Body of pancreas (tissue), 4 donors: ENCODE results near the gene SERTAD1. TPM values are rescaled to one million over a fixed set of nuclear protein-coding genes. Genes with fewer than 3 reads are reported as not detected.
"Not testable (repeated sequence)": the region's sequence is repeated elsewhere in the genome, so short reads cannot be mapped to it uniquely, and the experiment has no call there.

ENCODE experiments used
- ATAC-seq: fragments of 150-250 bp; one replicate; pipeline ENCODE4 v1.9.1; 2016
- DNase-seq, 4 donors: peaks; one replicate each; pipeline ENCODE4 v3.0.0-alpha.2; 2019
- H3K27ac ChIP-seq, 4 donors: fragments of 200-600 bp; sonication (generic); 1 replicate in 3 of 4; 2 replicates in 1 of 4; pipeline versions ENCODE4 v1.5.1 to v1.6.1; 2016 to 2019; ENCODE audit warnings: mild to moderate bottlenecking in 1 of 4, mixed read lengths in 1 of 4, moderate library complexity in 1 of 4
- H3K27me3 ChIP-seq, 2 donors: fragments of 200-600 bp; sonication (generic); one replicate each; pipeline ENCODE4 v1.6.0; 2016; ENCODE audit warnings: mild to moderate bottlenecking in 1 of 2
- H3K36me3 ChIP-seq, 2 donors: fragments of 200-600 bp; sonication (generic); replicated peaks in 1 of 2; 2 replicates each; pipeline ENCODE4 v1.5.1; 2016; ENCODE audit warnings: low read depth in 2 of 2; ENCODE audit not compliant: insufficient read depth in 1 of 2
- H3K4me1 ChIP-seq: fragments of 200-600 bp; sonication (generic); one replicate; pipeline ENCODE4 v1.6.0; 2016
- H3K4me3 ChIP-seq, 2 donors: fragments of 200-600 bp; sonication (generic); 1 replicate in 1 of 2; 2 replicates in 1 of 2; pipeline ENCODE4 v1.5.1; 2016 to 2019
- H3K9me3 ChIP-seq, 3 donors: fragments of 200-600 bp; sonication (generic); 1 replicate in 2 of 3; 2 replicates in 1 of 3; pipeline ENCODE4 v1.5.1; 2016
- POLR2A ChIP-seq, 3 donors: fragments of 450-650 bp; IDR thresholded peaks; one replicate each; pipeline ENCODE4 v1.6.1; 2016; ENCODE audit warnings: antibody characterized with exemption in 3 of 3, mild to moderate bottlenecking in 2 of 3
- WGBS, 2 donors: methylation state at CpG; one replicate each; pipeline ENCODE4 v1.1.5; 2017; 5-methylcytosine and 5-hydroxymethylcytosine counted together
- intact Hi-C: fragments of 100-400 bp; cut with DNase I; formaldehyde crosslinking; loops from one replicate; pipeline ENCODE4 v1.15.1; 2023
- total RNA-seq, 2 donors: library from RNA; depleted of rRNA; stranded (reverse); fragments of >200 nt; gene quantifications; one replicate each; pipeline ENCODE4 v1.1.0, GENCODE V29; 2016
- TF ChIP-seq, protein P1 (sequence below), 7 experiments: fragments of 450-650 bp in 4 of 7; fragments of 200-600 bp in 3 of 7; sonication (generic) in 3 of 7; IDR thresholded peaks; one replicate each; pipeline ENCODE4 v1.5.1; 2016 to 2019; ENCODE audit warnings: antibody characterized with exemption in 7 of 7

SERTAD1 gene
- total RNA-seq, 2 donors from 2014 or later = 6.9 to 7.3 TPM

DNA sequence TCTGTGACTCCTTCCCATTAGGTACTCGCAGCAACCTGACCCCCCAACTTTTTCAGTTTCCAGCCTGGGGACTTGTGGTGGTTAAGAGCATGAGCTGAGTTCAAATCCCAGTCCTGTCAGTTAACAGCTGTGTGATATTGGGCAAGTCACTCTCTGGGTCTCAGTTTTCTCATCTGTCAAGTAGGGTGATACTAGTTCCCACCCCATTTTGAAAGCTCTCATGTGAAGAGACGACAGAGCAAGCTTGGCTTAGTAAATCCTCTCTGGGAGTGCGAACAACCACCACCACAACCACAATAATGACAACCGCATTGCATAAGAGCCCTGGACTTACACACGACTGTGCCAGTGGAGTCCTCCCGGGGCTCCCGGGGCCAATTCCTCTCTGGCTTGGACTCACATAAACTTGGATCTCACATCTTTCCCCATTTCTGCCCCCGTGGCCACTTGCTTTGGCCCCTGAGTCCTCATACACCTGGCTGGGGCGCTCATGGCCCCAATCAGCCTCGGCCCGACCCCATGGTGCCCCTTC is 39.3 kb upstream of the SERTAD1 start:
- no peaks in the 10 kb centered on the region for H3K9me3 ChIP-seq
- ATAC-seq = peak; percentile 8
- H3K27ac ChIP-seq = peak overlapping the region; percentile 86 to 95 (median 90)
- H3K4me3 ChIP-seq = peak overlapping the region; percentile 23 to 72
- peaks cover 30% of the 10 kb centered on the region for H3K4me1 ChIP-seq
- no peaks in the 10 kb centered on the region for H3K27me3 ChIP-seq
- intact Hi-C loops = no loop called here
- WGBS, 2 donors = 13 to 17% methylated on average over 8 to 11 of the region's 11 CpGs
- TF ChIP-seq, protein P1, sequence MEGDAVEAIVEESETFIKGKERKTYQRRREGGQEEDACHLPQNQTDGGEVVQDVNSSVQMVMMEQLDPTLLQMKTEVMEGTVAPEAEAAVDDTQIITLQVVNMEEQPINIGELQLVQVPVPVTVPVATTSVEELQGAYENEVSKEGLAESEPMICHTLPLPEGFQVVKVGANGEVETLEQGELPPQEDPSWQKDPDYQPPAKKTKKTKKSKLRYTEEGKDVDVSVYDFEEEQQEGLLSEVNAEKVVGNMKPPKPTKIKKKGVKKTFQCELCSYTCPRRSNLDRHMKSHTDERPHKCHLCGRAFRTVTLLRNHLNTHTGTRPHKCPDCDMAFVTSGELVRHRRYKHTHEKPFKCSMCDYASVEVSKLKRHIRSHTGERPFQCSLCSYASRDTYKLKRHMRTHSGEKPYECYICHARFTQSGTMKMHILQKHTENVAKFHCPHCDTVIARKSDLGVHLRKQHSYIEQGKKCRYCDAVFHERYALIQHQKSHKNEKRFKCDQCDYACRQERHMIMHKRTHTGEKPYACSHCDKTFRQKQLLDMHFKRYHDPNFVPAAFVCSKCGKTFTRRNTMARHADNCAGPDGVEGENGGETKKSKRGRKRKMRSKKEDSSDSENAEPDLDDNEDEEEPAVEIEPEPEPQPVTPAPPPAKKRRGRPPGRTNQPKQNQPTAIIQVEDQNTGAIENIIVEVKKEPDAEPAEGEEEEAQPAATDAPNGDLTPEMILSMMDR (IDR thresholded peaks at IDR 0.05) = no peak
- no peak for TF ChIP-seq POLR2A (IDR thresholded peaks at IDR 0.05)
- DNase-seq = peak in 1 of 4 donors; percentile 73
- no peaks in the 10 kb centered on the region for H3K36me3 ChIP-seq

DNA sequence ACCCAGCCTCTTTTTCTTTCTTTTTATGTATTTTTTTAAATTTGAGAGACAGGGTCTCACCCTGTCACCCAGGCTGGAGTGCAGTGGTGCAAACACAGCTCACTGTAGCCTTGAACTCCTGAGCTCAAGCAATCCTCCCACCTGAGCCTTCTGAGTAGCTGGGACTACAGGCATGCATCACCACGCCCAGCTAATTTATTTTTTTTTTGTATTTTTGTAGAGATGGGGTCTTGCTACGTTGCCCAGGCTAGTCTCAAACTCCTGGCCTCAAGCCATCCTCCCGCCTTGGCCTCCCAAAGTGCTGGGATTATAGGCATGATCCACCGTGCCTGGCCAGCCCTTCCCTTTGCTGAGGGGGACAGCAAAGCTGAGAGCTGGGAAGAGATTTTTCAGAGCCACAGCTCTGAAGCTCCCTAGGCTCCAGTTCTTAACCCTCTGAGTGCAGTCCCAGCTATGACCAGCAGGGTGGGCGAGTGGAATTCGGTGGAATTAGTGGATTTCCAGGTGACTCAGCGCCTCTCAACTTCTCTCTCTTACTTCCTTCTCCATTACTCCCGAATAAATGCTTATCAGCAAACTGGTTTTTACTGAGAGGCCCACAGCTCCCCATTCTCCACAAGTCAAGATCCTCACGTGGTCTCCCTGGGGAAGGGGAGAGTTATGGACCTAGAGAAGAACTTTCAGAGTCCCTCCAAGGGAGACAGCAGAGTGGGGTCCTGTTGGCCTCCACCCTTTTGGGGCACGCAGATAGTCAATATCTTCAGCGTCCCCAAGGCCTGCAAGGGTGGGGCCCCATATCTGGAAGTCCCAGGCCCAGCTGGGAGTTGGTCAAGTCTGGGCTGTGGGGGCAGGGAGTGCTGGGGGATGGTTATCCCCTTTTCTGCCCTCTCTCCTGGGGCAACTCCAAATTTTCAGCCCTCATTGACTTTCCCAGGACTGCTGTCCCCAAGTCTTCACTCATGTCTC is 38.5 kb upstream of the SERTAD1 start:
- TF ChIP-seq POLR2A (IDR thresholded peaks at IDR 0.05) = peak in 2 of 3 donors; percentile 19 to 30
- TF ChIP-seq, protein P1 (IDR thresholded peaks at IDR 0.05) = peak; percentile 78 to 97 (median 92)
- intact Hi-C loops = no loop called here
- WGBS, 2 donors = 6 to 25% methylated on average over 11 of the region's 11 CpGs
- DNase-seq = peak; percentile 90 to 94 (median 92)
- Histone ChIP-seq H3K9me3 (no peaks in the 10 kb centered on the region), H3K27me3 (no peaks in the 10 kb centered on the region), H3K4me1 (peaks cover 30% of the 10 kb centered on the region), H3K36me3 (no peaks in the 10 kb centered on the region), H3K27ac (peak overlapping the region; percentile 86 to 95 (median 90)), H3K4me3 (no peak overlapping the region)
- peak; percentile 58 for ATAC-seq

DNA sequence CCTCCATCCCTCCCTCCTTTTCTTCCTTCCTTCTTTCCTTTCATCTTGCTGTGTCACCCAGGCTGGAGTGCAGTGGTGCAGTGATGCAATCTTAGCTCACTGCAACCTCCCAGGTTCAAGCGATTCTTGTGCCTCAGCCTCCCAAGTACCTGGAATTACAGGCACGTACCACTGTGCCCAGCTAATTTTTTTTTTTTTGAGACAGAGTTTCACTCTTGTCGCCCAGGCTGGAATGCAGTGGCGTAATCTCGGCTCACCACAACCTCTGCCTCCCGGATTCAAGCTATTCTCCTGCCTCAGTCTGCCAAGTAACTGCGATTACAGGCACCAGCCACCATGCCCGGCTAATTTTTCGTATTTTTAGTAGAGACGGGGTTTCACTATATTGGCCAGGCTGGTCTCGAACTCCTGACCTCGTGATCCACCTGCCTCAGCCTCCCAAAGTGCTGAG is 37.8 kb upstream of the SERTAD1 start:
- H3K36me3 ChIP-seq, H3K27me3 ChIP-seq, H3K9me3 ChIP-seq, intact Hi-C loops, ATAC-seq, H3K4me3 ChIP-seq: not testable (repeated sequence)
- TF ChIP-seq POLR2A (IDR thresholded peaks at IDR 0.05) = peak in 1 of 3 donors; percentile 46
- WGBS, 2 donors = 63 to 70% methylated on average over 12 of the region's 12 CpGs
- Histone ChIP-seq H3K27ac (peak overlapping the region in 3 of 4 donors; percentile 90 to 95 (median 91)), H3K4me1 (peaks cover 30% of the 10 kb centered on the region)
- DNase-seq = peak; percentile 19 to 53 (median 22)

DNA sequence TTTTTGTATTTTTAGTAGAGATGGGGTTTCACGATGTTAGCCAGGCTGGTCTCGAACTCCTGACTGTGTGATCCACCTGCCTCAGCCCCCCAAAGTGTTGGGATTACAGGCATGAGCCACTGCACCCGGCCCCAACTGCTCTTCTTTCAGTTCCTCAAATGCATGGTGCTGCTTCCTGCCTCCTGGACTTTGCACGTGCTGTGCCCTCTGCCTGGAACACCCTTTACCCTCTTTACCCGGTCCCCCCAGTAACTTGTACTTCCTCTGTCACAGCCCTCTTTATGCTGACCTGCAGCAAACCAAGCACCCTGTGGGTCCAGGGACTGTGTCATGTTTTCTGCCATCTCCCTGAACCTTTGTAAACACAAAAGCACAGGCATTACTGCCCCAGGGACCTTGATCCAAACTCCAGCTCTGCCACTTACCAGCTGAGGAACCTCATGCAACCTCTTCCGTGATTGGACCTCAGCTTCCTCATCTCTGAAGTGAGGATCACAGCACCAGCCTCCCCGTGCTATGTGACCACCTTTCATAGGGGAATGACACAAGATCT is 36.0 kb upstream of the SERTAD1 start:
- Histone ChIP-seq H3K9me3 (no peaks in the 10 kb centered on the region), H3K27ac (peak overlapping the region in 1 of 4 donors; percentile 41), H3K27me3 (no peaks in the 10 kb centered on the region), H3K4me1 (peaks cover 25% of the 10 kb centered on the region), H3K4me3 (no peak overlapping the region), H3K36me3 (peaks cover 0 to 2% of the 10 kb centered on the region in 2 donors)
- intact Hi-C loops = no loop called here
- no peak for TF ChIP-seq POLR2A (IDR thresholded peaks at IDR 0.05)
- TF ChIP-seq, protein P1 (IDR thresholded peaks at IDR 0.05) = no peak
- DNase-seq = peak in 1 of 4 donors; percentile 63
- WGBS, 2 donors = 59 to 82% methylated on average over 7 of the region's 7 CpGs
- ATAC-seq = no peak

DNA sequence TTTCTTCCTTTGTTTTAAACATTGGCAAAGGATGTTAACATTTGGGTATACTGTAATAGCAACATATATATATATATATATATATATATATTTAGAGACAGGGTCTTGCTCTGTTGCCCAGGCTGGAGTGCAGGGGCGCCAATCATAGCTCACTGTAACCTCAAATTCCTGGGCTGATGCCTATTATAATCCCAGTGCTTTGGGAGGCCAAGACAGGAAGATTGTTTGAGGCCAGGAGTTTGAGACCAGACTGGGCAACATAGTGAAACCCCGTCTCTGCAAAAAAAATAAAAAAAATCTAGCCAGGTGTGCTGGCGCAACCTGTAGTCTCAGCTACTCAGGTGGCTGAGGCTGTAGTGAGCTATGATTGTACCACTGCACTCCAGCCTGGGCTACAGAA is 34.4 kb upstream of the SERTAD1 start:
- Histone ChIP-seq H3K27me3 (no peaks in the 10 kb centered on the region), H3K27ac (no peak overlapping the region), H3K4me3 (no peak overlapping the region), H3K9me3 (no peaks in the 10 kb centered on the region), H3K36me3 (peaks cover 0 to 2% of the 10 kb centered on the region in 2 donors), H3K4me1 (peaks cover 17% of the 10 kb centered on the region)
- WGBS, 2 donors = 79 to 82% methylated on average over 3 of the region's 3 CpGs
- intact Hi-C loops = no loop called here
- ATAC-seq (no peak), DNase-seq (no peak)
- no peak for TF ChIP-seq POLR2A (IDR thresholded peaks at IDR 0.05)
- TF ChIP-seq, protein P1 (IDR thresholded peaks at IDR 0.05) = no peak
